HepG2 (cell line): ENCODE data around the gene RASSF7. TPM values are rescaled to one million over a fixed set of nuclear protein-coding genes. Genes with fewer than 3 reads are reported as not detected.

Experiments
- CBFB ChIP-seq: sonication (generic); formaldehyde crosslinking; IDR thresholded peaks from 2 replicates; pipeline ENCODE4 v1.4.0; 2020; ENCODE audit warnings: missing genetic modification reagents
- CCDC6 ChIP-seq: sonication (generic); formaldehyde crosslinking; IDR thresholded peaks from 2 replicates; pipeline ENCODE4 v1.8.1; 2022; ENCODE audit warnings: mild to moderate bottlenecking, missing genetic modification reagents, moderate library complexity
- EEA1 ChIP-seq: sonication (generic); formaldehyde crosslinking; IDR thresholded peaks from 2 replicates; pipeline ENCODE4 v1.5.1; 2020; ENCODE audit warnings: mild to moderate bottlenecking, missing genetic modification reagents, borderline replicate concordance
- ELF1 ChIP-seq: sonication (generic); formaldehyde crosslinking; IDR thresholded peaks from 2 replicates; pipeline ENCODE4 v1.4.0; 2020; ENCODE audit warnings: missing genetic modification reagents
- EZH2 ChIP-seq: conservative IDR thresholded peaks from 2 replicates; pipeline ENCODE4 v1.6.1; 2012; ENCODE audit warnings: mild to moderate bottlenecking, low read depth, low read length, moderate library complexity
- HDAC1 ChIP-seq: sonication (generic); formaldehyde crosslinking; IDR thresholded peaks from 2 replicates; pipeline ENCODE4 v1.5.1; 2020; ENCODE audit warnings: mild to moderate bottlenecking, missing genetic modification reagents
- KDM3A ChIP-seq: IDR thresholded peaks from 2 replicates; pipeline ENCODE4 v1.6.1; 2018; ENCODE audit warnings: low read depth, missing compliant biosample characterization
- MED8 ChIP-seq: sonication (generic); formaldehyde crosslinking; IDR thresholded peaks from 2 replicates; pipeline ENCODE4 v1.8.1; 2023; ENCODE audit warnings: mild to moderate bottlenecking, missing genetic modification reagents; ENCODE audit not compliant: insufficient replicate concordance
- NRL ChIP-seq: sonication (generic); formaldehyde crosslinking; IDR thresholded peaks from 2 replicates; pipeline ENCODE4 v1.5.0; 2020; ENCODE audit warnings: missing genetic modification reagents, mild to moderate bottlenecking, moderate library complexity, borderline replicate concordance
- PHF20 ChIP-seq: sonication (generic); formaldehyde crosslinking; IDR thresholded peaks from 2 replicates; pipeline ENCODE4 v1.5.0; 2020; ENCODE audit warnings: mild to moderate bottlenecking, missing genetic modification reagents
- PHF5A ChIP-seq: IDR thresholded peaks from one replicate; pipeline ENCODE4 v1.6.1; 2018; ENCODE audit warnings: low read depth, missing genetic modification reagents; ENCODE audit not compliant: unreplicated experiment
- RARG ChIP-seq: sonication (generic); formaldehyde crosslinking; IDR thresholded peaks from 2 replicates; pipeline ENCODE4 v1.4.0; 2020; ENCODE audit warnings: low read depth, mild to moderate bottlenecking, missing genetic modification reagents
- RBM22 ChIP-seq: fragments of 200-400 bp; formaldehyde crosslinking; optimal IDR thresholded peaks from 2 replicates; pipeline ENCODE3; 2017; ENCODE audit warnings: mild to moderate bottlenecking, low read length, moderate library complexity
- SCMH1 ChIP-seq: sonication (generic); formaldehyde crosslinking; IDR thresholded peaks from 2 replicates; pipeline ENCODE4 v1.9.0; 2021; ENCODE audit warnings: missing genetic modification reagents, mild to moderate bottlenecking, borderline replicate concordance
- SP140L ChIP-seq: sonication (generic); formaldehyde crosslinking; IDR thresholded peaks from 2 replicates; pipeline ENCODE4 v1.4.0; 2020; ENCODE audit warnings: missing genetic modification reagents, borderline replicate concordance
- SP4 ChIP-seq: sonication (generic); formaldehyde crosslinking; IDR thresholded peaks from 2 replicates; pipeline ENCODE4 v1.8.1; 2023; ENCODE audit warnings: mild to moderate bottlenecking, missing genetic modification reagents
- ZMYM2 ChIP-seq: sonication (generic); formaldehyde crosslinking; IDR thresholded peaks from 2 replicates; pipeline ENCODE4 v1.8.0; 2022; ENCODE audit warnings: mild to moderate bottlenecking, missing genetic modification reagents
- ZNF260 ChIP-seq: sonication (generic); formaldehyde crosslinking; IDR thresholded peaks from 2 replicates; pipeline ENCODE4 v1.4.0; 2020; ENCODE audit warnings: missing genetic modification reagents, low read depth, mild to moderate bottlenecking, borderline replicate concordance
- ZNF468 ChIP-seq: sonication (generic); formaldehyde crosslinking; IDR thresholded peaks from 2 replicates; pipeline ENCODE4 v1.8.0; 2022; ENCODE audit warnings: mild to moderate bottlenecking, moderate library complexity, missing genetic modification reagents
- ZNF569 ChIP-seq: sonication (generic); formaldehyde crosslinking; IDR thresholded peaks from 2 replicates; pipeline ENCODE4 v1.5.0; 2020; ENCODE audit warnings: mild to moderate bottlenecking, missing genetic modification reagents, moderate library complexity, borderline replicate concordance
- ZNF570 ChIP-seq: sonication (generic); formaldehyde crosslinking; IDR thresholded peaks from 2 replicates; pipeline ENCODE4 v1.4.0; 2020; ENCODE audit warnings: mild to moderate bottlenecking, missing genetic modification reagents, borderline replicate concordance
- ZNF747 ChIP-seq: sonication (generic); formaldehyde crosslinking; IDR thresholded peaks from 2 replicates; pipeline ENCODE4 v1.8.1; 2023; ENCODE audit warnings: missing genetic modification reagents, mild to moderate bottlenecking, borderline replicate concordance
- ZNF766 ChIP-seq: sonication (generic); formaldehyde crosslinking; IDR thresholded peaks from 2 replicates; pipeline ENCODE4 v1.5.0; 2020; ENCODE audit warnings: missing genetic modification reagents, borderline replicate concordance
- ZNF772 ChIP-seq: sonication (generic); formaldehyde crosslinking; IDR thresholded peaks from 2 replicates; pipeline ENCODE4 v1.5.0; 2020; ENCODE audit warnings: mild to moderate bottlenecking, missing genetic modification reagents
- polyA plus RNA-seq, 8 experiments: library from polyadenylated mRNA; depleted of rRNA in 3 of 8; stranded (reverse) in 7 of 8; unstranded in 1 of 8; fragments of >200 nt; fragmentation: Illumina TruSeq in 4 of 8; extraction: Trizol in 4 of 8; gene quantifications; 2 replicates each; pipeline versions ENCODE4 v1.2.1 to v1.2.3, GENCODE V29; 2011 to 2016; ENCODE audit warnings: low read depth in 4 of 8, missing spikeins in 1 of 8, mixed read lengths in 1 of 8; ENCODE audit not compliant: insufficient read depth in 1 of 8
- total RNA-seq, 5 experiments: library from RNA; depleted of rRNA; stranded (reverse); fragments of >200 nt; fragmentation: Illumina TruSeq; extraction: Trizol; gene quantifications; 2 replicates each; pipeline ENCODE4 v1.2.3, GENCODE V29; 2016; ENCODE audit warnings: low read depth in 1 of 5
- TF ChIP-seq, protein P1 (sequence below): sonication (generic); formaldehyde crosslinking; IDR thresholded peaks from 2 replicates; pipeline ENCODE4 v1.5.1; 2020; ENCODE audit warnings: missing genetic modification reagents, mild to moderate bottlenecking, borderline replicate concordance
- TF ChIP-seq, protein P2 (sequence below): sonication (generic); formaldehyde crosslinking; IDR thresholded peaks from 2 replicates; pipeline ENCODE4 v1.4.0; 2020; ENCODE audit warnings: missing genetic modification reagents

Gene RASSF7
- total and polyA plus RNA-seq, 2 of the 13 experiments (the other 11 are each of a cell fraction or from before 2014, with no cell fraction given), result 20.2 to 28.6 TPM

DNA sequence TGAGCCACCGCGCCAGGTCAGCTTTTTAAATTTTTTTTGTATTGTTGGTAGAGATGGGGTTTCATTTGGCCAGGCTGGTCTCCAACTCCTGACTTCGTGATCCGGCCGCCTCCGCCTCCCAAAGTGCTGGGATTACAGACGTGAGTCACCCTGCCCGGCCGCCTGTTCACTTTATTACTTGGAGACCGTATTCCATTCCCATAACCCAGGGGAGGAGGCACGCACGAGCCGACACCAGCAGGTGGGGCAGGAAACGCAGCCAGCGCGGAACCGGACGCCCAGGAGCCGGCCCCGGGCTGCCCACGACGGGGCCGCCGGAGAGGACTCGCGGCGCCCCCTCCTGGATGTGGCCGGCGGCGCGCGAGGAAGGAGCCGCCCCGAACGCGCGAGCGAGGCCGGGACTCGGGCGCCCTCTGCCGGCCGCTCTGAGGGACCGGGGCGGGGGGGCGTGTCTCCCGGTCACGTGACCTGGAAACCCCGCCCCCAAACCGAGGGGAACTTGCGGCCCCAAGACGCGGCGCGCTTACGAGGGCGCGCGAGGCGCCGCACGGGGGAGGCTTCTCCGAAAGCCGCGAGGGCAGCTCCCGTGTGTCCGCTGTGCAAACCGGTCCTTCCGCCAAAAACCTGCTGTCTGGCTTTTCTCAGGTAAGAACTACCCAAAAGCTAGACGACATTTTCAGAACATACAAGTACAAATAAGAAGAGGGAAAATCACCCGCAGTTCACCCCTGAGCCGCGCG is 42.1 kb upstream of the RASSF7 start (continued):
- TF ChIP-seq RBM22 (no peak), SP4 (CRISPR knock-in tag) (peak; percentile 90), ZMYM2 (no peak), ZNF569 (CRISPR knock-in tag) (0 out of 2 replicates have a peak, but pooled peaks have one; percentile 53), ZNF747 (peak; percentile 48; the same call in 1 of the 2 replicates), ZNF570 (no peak), ZNF260 (CRISPR knock-in tag) (no peak), SP140L (CRISPR knock-in tag) (no peak), MED8 (CRISPR knock-in tag) (no peak), EEA1 (CRISPR knock-in tag) (peak; percentile 42; the same call in 1 of the 2 replicates), ELF1 (CRISPR knock-in tag) (no peak), EZH2 (no peak), SCMH1 (CRISPR knock-in tag) (no peak), NRL (CRISPR knock-in tag) (0 out of 2 replicates have a peak, but pooled peaks have one; percentile 24), PHF20 (peak; percentile 24; the same call in 1 of the 2 replicates), ZNF772 (CRISPR knock-in tag) (peak; percentile 62), CBFB (CRISPR knock-in tag) (peak; percentile 75), CCDC6 (CRISPR knock-in tag) (peak; percentile 86), ZNF766 (CRISPR knock-in tag) (no peak), RARG (CRISPR knock-in tag) (no peak), HDAC1 (peak; percentile 74), ZNF468 (CRISPR knock-in tag) (no peak), PHF5A (CRISPR knock-in tag) (peak; percentile 76), KDM3A (no peak)
- TF ChIP-seq, protein P1, sequence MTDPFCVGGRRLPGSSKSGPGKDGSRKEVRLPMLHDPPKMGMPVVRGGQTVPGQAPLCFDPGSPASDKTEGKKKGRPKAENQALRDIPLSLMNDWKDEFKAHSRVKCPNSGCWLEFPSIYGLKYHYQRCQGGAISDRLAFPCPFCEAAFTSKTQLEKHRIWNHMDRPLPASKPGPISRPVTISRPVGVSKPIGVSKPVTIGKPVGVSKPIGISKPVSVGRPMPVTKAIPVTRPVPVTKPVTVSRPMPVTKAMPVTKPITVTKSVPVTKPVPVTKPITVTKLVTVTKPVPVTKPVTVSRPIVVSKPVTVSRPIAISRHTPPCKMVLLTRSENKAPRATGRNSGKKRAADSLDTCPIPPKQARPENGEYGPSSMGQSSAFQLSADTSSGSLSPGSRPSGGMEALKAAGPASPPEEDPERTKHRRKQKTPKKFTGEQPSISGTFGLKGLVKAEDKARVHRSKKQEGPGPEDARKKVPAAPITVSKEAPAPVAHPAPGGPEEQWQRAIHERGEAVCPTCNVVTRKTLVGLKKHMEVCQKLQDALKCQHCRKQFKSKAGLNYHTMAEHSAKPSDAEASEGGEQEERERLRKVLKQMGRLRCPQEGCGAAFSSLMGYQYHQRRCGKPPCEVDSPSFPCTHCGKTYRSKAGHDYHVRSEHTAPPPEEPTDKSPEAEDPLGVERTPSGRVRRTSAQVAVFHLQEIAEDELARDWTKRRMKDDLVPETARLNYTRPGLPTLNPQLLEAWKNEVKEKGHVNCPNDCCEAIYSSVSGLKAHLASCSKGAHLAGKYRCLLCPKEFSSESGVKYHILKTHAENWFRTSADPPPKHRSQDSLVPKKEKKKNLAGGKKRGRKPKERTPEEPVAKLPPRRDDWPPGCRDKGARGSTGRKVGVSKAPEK (CRISPR knock-in tag), result no peak
- TF ChIP-seq, protein P2, sequence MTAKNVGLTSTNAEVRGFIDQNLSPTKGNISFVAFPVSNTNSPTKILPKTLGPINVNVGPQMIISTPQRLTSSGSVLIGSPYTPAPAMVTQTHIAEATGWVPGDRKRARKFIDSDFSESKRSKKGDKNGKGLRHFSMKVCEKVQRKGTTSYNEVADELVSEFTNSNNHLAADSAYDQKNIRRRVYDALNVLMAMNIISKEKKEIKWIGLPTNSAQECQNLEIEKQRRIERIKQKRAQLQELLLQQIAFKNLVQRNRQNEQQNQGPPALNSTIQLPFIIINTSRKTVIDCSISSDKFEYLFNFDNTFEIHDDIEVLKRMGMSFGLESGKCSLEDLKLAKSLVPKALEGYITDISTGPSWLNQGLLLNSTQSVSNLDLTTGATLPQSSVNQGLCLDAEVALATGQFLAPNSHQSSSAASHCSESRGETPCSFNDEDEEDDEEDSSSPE (CRISPR knock-in tag), result no peak
